NCI-H2107 treated with DMSO at 0.1 percent for 48 hours (cell line): ENCODE results near the gene PDRG1.
"Not testable (repeated sequence)": the region's sequence is repeated elsewhere in the genome, so short reads cannot be mapped to it uniquely, and the experiment has no call there.

ENCODE experiments used
- DNase-seq: peaks from one replicate; lab custom pipeline; 2025; ENCODE audit not compliant: unreplicated experiment; lab: John Stamatoyannopoulos, UW

PDRG1 gene

GRCh38 chr20:31929631-31930030 is 22.2 kb downstream of the PDRG1 start:
- DNase-seq = not testable (repeated sequence)

GRCh38 chr20:31927627-31928159 is 24.2 kb downstream of the PDRG1 start:
- no peak for DNase-seq

- DNase-seq = no peak
Observed at GRCh38 chr20:31926493-31926892, 25.4 kb downstream of the PDRG1 start.

GRCh38 chr20:31925631-31926030 is 26.2 kb downstream of the PDRG1 start:
- no peak for DNase-seq

GRCh38 chr20:31924561-31924960 is 27.3 kb downstream of the PDRG1 start:
- DNase-seq = no peak

- DNase-seq = no peak
Observed at GRCh38 chr20:31923388-31924331, 28.2 kb downstream of the PDRG1 start.

- no peak for DNase-seq
Observed at GRCh38 chr20:31922588-31922987, 29.3 kb downstream of the PDRG1 start.

- DNase-seq = no peak
Observed at GRCh38 chr20:31922181-31922580, 29.7 kb downstream of the PDRG1 start.

GRCh38 chr20:31921480-31921879 is 30.4 kb downstream of the PDRG1 start:
- DNase-seq = not testable (repeated sequence)

GRCh38 chr20:31920275-31920855 is 31.5 kb downstream of the PDRG1 start:
- no peak for DNase-seq

GRCh38 chr20:31919410-31920155 is 32.3 kb downstream of the PDRG1 start:
- DNase-seq = no peak

- DNase-seq = no peak
Observed at GRCh38 chr20:31918466-31919105, 33.3 kb downstream of the PDRG1 start.

GRCh38 chr20:31917962-31918412 is 33.9 kb downstream of the PDRG1 start:
- not testable (repeated sequence) for DNase-seq

- DNase-seq = no peak
Observed at GRCh38 chr20:31916708-31917107, 35.1 kb downstream of the PDRG1 start.

- no peak for DNase-seq
Observed at GRCh38 chr20:31915491-31916280, 36.2 kb downstream of the PDRG1 start.

GRCh38 chr20:31914170-31914569 is 37.7 kb downstream of the PDRG1 start:
- no peak for DNase-seq

- DNase-seq = no peak
Observed at GRCh38 chr20:31913431-31914157, 38.3 kb downstream of the PDRG1 start.

- no peak for DNase-seq
Observed at GRCh38 chr20:31910071-31910803, 41.6 kb downstream of the PDRG1 start.
